SH-SY5Y (cell line): ENCODE data around the gene LAYN.

ENCODE experiments used
- GATA2 ChIP-seq: IDR thresholded peaks from 2 replicates; pipeline ENCODE4 v1.6.1; 2011; ENCODE audit warnings: mild to moderate bottlenecking, low read depth, low read length
- GATA3 ChIP-seq: IDR thresholded peaks from 2 replicates; pipeline ENCODE4 v1.6.1; 2011; ENCODE audit warnings: low read depth, mild to moderate bottlenecking, low read length, moderate library complexity

DNA sequence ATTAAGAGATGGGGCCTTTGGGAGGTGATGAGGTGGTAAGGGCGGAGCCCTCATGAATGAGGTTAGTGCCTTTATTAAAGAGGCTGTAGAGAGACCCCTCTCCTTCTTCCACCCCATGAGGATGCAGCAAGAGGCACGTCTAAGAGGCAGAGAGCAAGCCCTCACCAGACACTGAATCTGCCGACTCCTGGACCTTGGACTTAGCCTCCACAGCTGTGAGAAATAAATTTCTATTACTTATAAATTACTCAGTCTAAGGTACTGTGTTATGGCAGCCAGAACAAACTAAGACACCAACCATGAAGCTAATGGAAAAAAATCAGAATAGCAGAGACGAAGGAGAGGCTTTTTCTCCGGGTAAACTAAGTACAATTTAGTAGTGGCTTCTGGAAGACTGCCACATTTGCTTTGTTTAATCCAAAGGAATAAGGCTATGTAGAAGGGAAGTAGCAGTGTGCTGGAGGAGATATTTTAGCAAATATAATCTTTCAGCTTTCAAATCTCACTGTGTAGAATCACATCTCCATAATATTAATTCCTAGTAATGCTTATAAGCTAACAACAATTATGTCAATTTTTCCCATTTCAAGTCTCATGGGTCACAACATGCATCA, 49.5 kb downstream of the LAYN start:
- TF ChIP-seq GATA2 (no peak), GATA3 (no peak)
